22Rv1 (cell line): Measurements from ENCODE around the gene TM7SF2.

Experiments
- CTCF ChIP-seq: fragments of 450-650 bp; IDR thresholded peaks from 2 replicates; pipeline ENCODE4 v1.5.1; 2017; ENCODE audit warnings: mild to moderate bottlenecking
- ZFX ChIP-seq: fragments of 450-650 bp; IDR thresholded peaks from 2 replicates; pipeline ENCODE4 v1.6.1; 2017; ENCODE audit warnings: antibody characterized with exemption, borderline replicate concordance

- no peak for TF ChIP-seq CTCF
- no peak for TF ChIP-seq ZFX
These were observed 19.2 kb downstream of the TM7SF2 start for GRCh38 chr11:65130631-65131416.
